HCT116 (cell line): ENCODE results near the gene ABHD10. TPM values are rescaled to one million over a fixed set of nuclear protein-coding genes. Genes with fewer than 3 reads are reported as not detected.
A peak's percentile ranks its signal among the peaks of the same experiment; 100 is the strongest.

Source experiments
- ATAC-seq: fragments of 200-7000 bp; cut with Tn5 transposase; 2 replicates; pipeline ENCODE4 v1.9.1; 2020; ENCODE audit warnings: mild to moderate bottlenecking, moderate library complexity
- BruUV-seq: library from RNA; stranded (reverse); fragments of 400-500 nt; replicated peaks from 2 replicates; lab custom pipeline; 2021; lab: Mats Ljungman, UMichigan
- CTCF ChIA-PET: fragments of 300-600 bp; sonication (Branson Sonifier 250); formaldehyde crosslinking; loops from one replicate; lab custom pipeline; 2021; ENCODE audit warnings: antibody characterized with exemption; lab: Charles Lee
- POLR2A ChIA-PET: fragments of 300-600, 350-600 bp; sonication (Branson Sonifier 250); formaldehyde crosslinking; loops from one replicate; lab custom pipeline; 2021; ENCODE audit warnings: antibody characterized with exemption; lab: Charles Lee
- RAD21 ChIA-PET, 2 experiments: fragments of 300-600 bp; sonication (Branson Sonifier 250); formaldehyde crosslinking; loops; one replicate each; lab custom pipeline; 2023; ENCODE audit warnings: low total read pairs in 2 of 2; ENCODE audit not compliant: uncharacterized antibody in 2 of 2, unreplicated experiment in 2 of 2, low non-redundant PET in 1 of 2; lab: Charles Lee
- DNase-seq: peaks from one replicate; pipeline ENCODE4 v3.0.0-alpha.2; 2010; ENCODE audit warnings: low read depth, low spot score
- H2AFZ ChIP-seq: fragments of 200-600 bp; shearing (Covaris generic), sonication (generic); 2 replicates; pipeline ENCODE4 v1.6.1; 2017; ENCODE audit warnings: low read depth, mixed run types, mixed read lengths, antibody characterized with exemption, low read length; ENCODE audit not compliant: poor library complexity, severe bottlenecking
- H3K27ac ChIP-seq: 2 replicates; pipeline ENCODE4 v1.5.1; 2012; ENCODE audit warnings: low read depth, low read length
- H3K27me3 ChIP-seq: fragments of 200-600 bp; sonication (generic); 2 replicates; pipeline ENCODE4 v1.6.1; 2016; ENCODE audit warnings: mixed run types, low read length, mixed read lengths; ENCODE audit not compliant: insufficient read depth
- H3K36me3 ChIP-seq, 2 experiments: fragments of 200-500 bp in 1 of 2; fragments of 200-600 bp in 1 of 2; sonication (Bioruptor generic) in 1 of 2; sonication (generic) in 1 of 2; 2 replicates each; pipeline versions ENCODE4 v1.5.1 to v1.6.1; 2014 to 2016; ENCODE audit warnings: low read length in 2 of 2, inconsistent platforms in 1 of 2, mixed read lengths in 1 of 2, mixed run types in 1 of 2; ENCODE audit not compliant: insufficient read depth in 2 of 2, control insufficient read depth in 1 of 2
- H3K4me1 ChIP-seq, 2 experiments: fragments of 200-600 bp in 1 of 2; sonication (generic) in 1 of 2; 2 replicates each; pipeline versions ENCODE4 v1.5.1 to v1.6.1; 2012 to 2017; ENCODE audit warnings: low read length in 2 of 2, inconsistent platforms in 1 of 2, mild to moderate bottlenecking in 1 of 2, mixed read lengths in 1 of 2, mixed run types in 1 of 2, moderate library complexity in 1 of 2; ENCODE audit not compliant: insufficient read depth in 2 of 2, control insufficient read depth in 1 of 2
- H3K4me2 ChIP-seq: fragments of 200-600 bp; sonication (generic); 2 replicates; pipeline ENCODE4 v1.6.1; 2017; ENCODE audit warnings: mixed run types, low read length, mixed read lengths
- H3K4me3 ChIP-seq, 2 experiments: fragments of 200-600 bp in 1 of 2; sonication (generic) in 1 of 2; replicated peaks in 1 of 2; 2 replicates each; pipeline ENCODE4 v1.5.1; 2011 to 2016; ENCODE audit warnings: low read length in 2 of 2, control low read depth in 1 of 2, low read depth in 1 of 2, mild to moderate bottlenecking in 1 of 2, mixed read lengths in 1 of 2, mixed run types in 1 of 2
- H3K79me2 ChIP-seq: fragments of 200-600 bp; sonication (generic); 2 replicates; pipeline ENCODE4 v1.6.1; 2017; ENCODE audit warnings: mild to moderate bottlenecking, mixed run types, low read length, moderate library complexity, mixed read lengths; ENCODE audit not compliant: insufficient read depth
- H3K9ac ChIP-seq: fragments of 200-600 bp; sonication (generic); 2 replicates; pipeline ENCODE4 v1.6.1; 2016; ENCODE audit warnings: low read length, mixed read lengths
- H3K9me2 ChIP-seq: fragments of 200-600 bp; sonication (generic), shearing (Covaris generic); 2 replicates; pipeline ENCODE4 v1.6.1; 2017; ENCODE audit warnings: mixed run types, mild to moderate bottlenecking, moderate library complexity; ENCODE audit not compliant: insufficient read depth
- H3K9me3 ChIP-seq, 2 experiments: fragments of 200-500 bp in 1 of 2; fragments of 200-600 bp in 1 of 2; sonication (Bioruptor generic) in 1 of 2; sonication (generic) in 1 of 2; 2 replicates each; pipeline ENCODE4 v1.6.1; 2014 to 2017; ENCODE audit warnings: low read length in 2 of 2, mixed read lengths in 2 of 2, inconsistent platforms in 1 of 2, low read depth in 1 of 2, mild to moderate bottlenecking in 1 of 2, mixed run types in 1 of 2, moderate library complexity in 1 of 2; ENCODE audit not compliant: control insufficient read depth in 1 of 2, insufficient read depth in 1 of 2
- H4K20me1 ChIP-seq: fragments of 200-600 bp; sonication (generic), shearing (Covaris generic); 2 replicates; pipeline ENCODE4 v1.6.1; 2017; ENCODE audit warnings: mixed run types, mild to moderate bottlenecking, moderate library complexity; ENCODE audit not compliant: insufficient read depth
- CEBPB ChIP-seq: IDR thresholded peaks from 2 replicates; pipeline ENCODE4 v1.6.1; 2012; ENCODE audit warnings: low read depth
- EGR1 ChIP-seq: IDR thresholded peaks from 2 replicates; pipeline ENCODE4 v1.6.1; 2012; ENCODE audit warnings: low read depth
- ELF1 ChIP-seq: IDR thresholded peaks from 2 replicates; pipeline ENCODE4 v1.6.1; 2012; ENCODE audit warnings: low read depth, borderline replicate concordance
- EZH2 ChIP-seq: fragments of 200-600 bp; sonication (generic); IDR thresholded peaks from 2 replicates; pipeline ENCODE4 v1.6.1; 2017; ENCODE audit warnings: antibody characterized with exemption, mixed run types
- EZH2phosphoT487 ChIP-seq: fragments of 200-600 bp; IDR thresholded peaks from 2 replicates; pipeline ENCODE4 v1.6.1; 2018; ENCODE audit warnings: antibody characterized with exemption, borderline replicate concordance
- JUND ChIP-seq: IDR thresholded peaks from 2 replicates; pipeline ENCODE4 v1.6.1; 2012
- POLR2A ChIP-seq: IDR thresholded peaks from 2 replicates; pipeline ENCODE4 v1.7.0; 2011; ENCODE audit warnings: borderline replicate concordance; ENCODE audit not compliant: insufficient read depth, insufficient read length; ENCODE audit errors: extremely low read depth
- POLR2AphosphoS5 ChIP-seq: IDR thresholded peaks from 2 replicates; pipeline ENCODE4 v1.6.1; 2011; ENCODE audit warnings: mild to moderate bottlenecking, low read depth, low read length, moderate library complexity
- RAD21 ChIP-seq: IDR thresholded peaks from 2 replicates; pipeline ENCODE4 v1.6.1; 2012; ENCODE audit warnings: low read depth, mild to moderate bottlenecking
- SIN3A ChIP-seq: IDR thresholded peaks from 2 replicates; pipeline ENCODE4 v1.6.1; 2012; ENCODE audit warnings: low read depth
- SP1 ChIP-seq: IDR thresholded peaks from 2 replicates; pipeline ENCODE4 v1.6.1; 2012; ENCODE audit warnings: low read depth
- SRF ChIP-seq: IDR thresholded peaks from 2 replicates; pipeline ENCODE4 v1.6.1; 2012; ENCODE audit warnings: low read depth
- ZFX ChIP-seq: fragments of 450-650 bp; IDR thresholded peaks from 2 replicates; pipeline ENCODE4 v1.6.1; 2017
- ZNF274 ChIP-seq: fragments of 200-500 bp; sonication (Bioruptor generic); IDR thresholded peaks from 2 replicates; pipeline ENCODE4 v1.6.1; 2014; ENCODE audit warnings: mild to moderate bottlenecking, low read depth, low read length, inconsistent platforms
- intact Hi-C: fragments of 100-400 bp; cut with micrococcal nuclease; formaldehyde crosslinking; loops from 2 replicates; pipeline ENCODE4 v1.10.0; 2022
- total RNA-seq: library from RNA; stranded (reverse); gene quantifications from one replicate; pipeline ENCODE4 v1.2.1, GENCODE V29; 2021; ENCODE audit not compliant: unreplicated experiment
- TF ChIP-seq, protein P1 (sequence below): IDR thresholded peaks from 2 replicates; pipeline ENCODE4 v1.6.1; 2011; ENCODE audit warnings: mild to moderate bottlenecking, low read length, moderate library complexity; ENCODE audit not compliant: insufficient replicate concordance; ENCODE audit errors: extremely low read depth
- TF ChIP-seq, protein P2 (sequence below): IDR thresholded peaks from 2 replicates; pipeline ENCODE4 v1.6.1; 2012; ENCODE audit warnings: low read depth
- TF ChIP-seq, protein P3 (sequence below), 3 experiments: fragments of 200-600 bp in 1 of 3; sonication (generic) in 1 of 3; IDR thresholded peaks in 2 of 3; conservative IDR thresholded peaks in 1 of 3; 2 replicates each; pipeline ENCODE4 v1.5.1; 2012 to 2017; ENCODE audit warnings: low read depth in 2 of 3, low read length in 2 of 3, antibody characterized with exemption in 1 of 3, borderline replicate concordance in 1 of 3, control low read depth in 1 of 3, mild to moderate bottlenecking in 1 of 3, mixed read lengths in 1 of 3, mixed run types in 1 of 3, moderate library complexity in 1 of 3; ENCODE audit not compliant: insufficient read depth in 1 of 3

The ABHD10 gene
- total RNA-seq, 1 experiment from 2014 or later = 295 TPM

DNA sequence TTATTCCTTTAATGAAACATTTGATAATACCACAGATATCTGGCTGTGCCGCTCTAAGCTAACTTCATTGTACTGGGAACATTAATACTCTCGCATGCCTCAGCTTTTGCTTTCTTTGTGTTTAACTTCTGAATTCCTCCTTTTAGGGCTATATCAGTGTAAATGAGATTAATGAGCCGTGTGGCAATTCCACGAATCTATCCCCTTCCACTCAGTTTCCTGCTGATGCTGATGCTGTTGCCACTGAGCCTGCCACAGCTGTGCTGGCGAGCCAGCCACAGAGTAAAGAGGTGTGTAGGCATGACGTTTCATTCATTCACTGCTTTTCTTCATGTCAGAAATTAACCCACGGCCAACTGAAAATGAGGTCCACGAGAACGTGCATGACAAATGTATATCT is 30.0 kb upstream of the ABHD10 start:
- Histone ChIP-seq H3K9ac (no peak overlapping the region), H3K79me2 (no peaks in the 10 kb centered on the region), H3K9me3 (no peaks in the 10 kb centered on the region), H3K36me3 (peaks cover 16 to 44% of the 10 kb centered on the region in 2 experiments; a peak in 3 of 4 replicates), H3K4me2 (no peak overlapping the region), H3K4me3 (no peak overlapping the region), H3K4me1 (peaks cover 29 to 38% of the 10 kb centered on the region in 2 experiments), H3K27ac (peak overlapping the region; percentile 75), H4K20me1 (no peaks in the 10 kb centered on the region), H2AFZ (no peak overlapping the region), H3K9me2 (no peaks in the 10 kb centered on the region), H3K27me3 (no peaks in the 10 kb centered on the region)
- ATAC-seq = no peak
- no peak for DNase-seq
- BruUV-seq = no TSS peak
- ChIA-PET POLR2A (interaction anchor here (1.4 kb wide), 1 partner anchor 11 kb away, joined by 3 read pairs; no protein-coding TSS in a partner anchor), CTCF (no interaction called here), RAD21 (no interaction called here)
- TF ChIP-seq RAD21 (no peak), CEBPB (no peak), EGR1 (no peak), SRF (no peak), POLR2AphosphoS5 (no peak), POLR2A (no peak), SP1 (no peak), ZFX (no peak), EZH2phosphoT487 (no peak), SIN3A (no peak), JUND (no peak), ZNF274 (no peak), EZH2 (no peak), ELF1 (no peak)
- TF ChIP-seq, protein P1, sequence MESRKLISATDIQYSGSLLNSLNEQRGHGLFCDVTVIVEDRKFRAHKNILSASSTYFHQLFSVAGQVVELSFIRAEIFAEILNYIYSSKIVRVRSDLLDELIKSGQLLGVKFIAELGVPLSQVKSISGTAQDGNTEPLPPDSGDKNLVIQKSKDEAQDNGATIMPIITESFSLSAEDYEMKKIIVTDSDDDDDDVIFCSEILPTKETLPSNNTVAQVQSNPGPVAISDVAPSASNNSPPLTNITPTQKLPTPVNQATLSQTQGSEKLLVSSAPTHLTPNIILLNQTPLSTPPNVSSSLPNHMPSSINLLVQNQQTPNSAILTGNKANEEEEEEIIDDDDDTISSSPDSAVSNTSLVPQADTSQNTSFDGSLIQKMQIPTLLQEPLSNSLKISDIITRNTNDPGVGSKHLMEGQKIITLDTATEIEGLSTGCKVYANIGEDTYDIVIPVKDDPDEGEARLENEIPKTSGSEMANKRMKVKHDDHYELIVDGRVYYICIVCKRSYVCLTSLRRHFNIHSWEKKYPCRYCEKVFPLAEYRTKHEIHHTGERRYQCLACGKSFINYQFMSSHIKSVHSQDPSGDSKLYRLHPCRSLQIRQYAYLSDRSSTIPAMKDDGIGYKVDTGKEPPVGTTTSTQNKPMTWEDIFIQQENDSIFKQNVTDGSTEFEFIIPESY = no peak
- TF ChIP-seq, protein P2, sequence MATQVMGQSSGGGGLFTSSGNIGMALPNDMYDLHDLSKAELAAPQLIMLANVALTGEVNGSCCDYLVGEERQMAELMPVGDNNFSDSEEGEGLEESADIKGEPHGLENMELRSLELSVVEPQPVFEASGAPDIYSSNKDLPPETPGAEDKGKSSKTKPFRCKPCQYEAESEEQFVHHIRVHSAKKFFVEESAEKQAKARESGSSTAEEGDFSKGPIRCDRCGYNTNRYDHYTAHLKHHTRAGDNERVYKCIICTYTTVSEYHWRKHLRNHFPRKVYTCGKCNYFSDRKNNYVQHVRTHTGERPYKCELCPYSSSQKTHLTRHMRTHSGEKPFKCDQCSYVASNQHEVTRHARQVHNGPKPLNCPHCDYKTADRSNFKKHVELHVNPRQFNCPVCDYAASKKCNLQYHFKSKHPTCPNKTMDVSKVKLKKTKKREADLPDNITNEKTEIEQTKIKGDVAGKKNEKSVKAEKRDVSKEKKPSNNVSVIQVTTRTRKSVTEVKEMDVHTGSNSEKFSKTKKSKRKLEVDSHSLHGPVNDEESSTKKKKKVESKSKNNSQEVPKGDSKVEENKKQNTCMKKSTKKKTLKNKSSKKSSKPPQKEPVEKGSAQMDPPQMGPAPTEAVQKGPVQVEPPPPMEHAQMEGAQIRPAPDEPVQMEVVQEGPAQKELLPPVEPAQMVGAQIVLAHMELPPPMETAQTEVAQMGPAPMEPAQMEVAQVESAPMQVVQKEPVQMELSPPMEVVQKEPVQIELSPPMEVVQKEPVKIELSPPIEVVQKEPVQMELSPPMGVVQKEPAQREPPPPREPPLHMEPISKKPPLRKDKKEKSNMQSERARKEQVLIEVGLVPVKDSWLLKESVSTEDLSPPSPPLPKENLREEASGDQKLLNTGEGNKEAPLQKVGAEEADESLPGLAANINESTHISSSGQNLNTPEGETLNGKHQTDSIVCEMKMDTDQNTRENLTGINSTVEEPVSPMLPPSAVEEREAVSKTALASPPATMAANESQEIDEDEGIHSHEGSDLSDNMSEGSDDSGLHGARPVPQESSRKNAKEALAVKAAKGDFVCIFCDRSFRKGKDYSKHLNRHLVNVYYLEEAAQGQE = no peak
- TF ChIP-seq, protein P3, sequence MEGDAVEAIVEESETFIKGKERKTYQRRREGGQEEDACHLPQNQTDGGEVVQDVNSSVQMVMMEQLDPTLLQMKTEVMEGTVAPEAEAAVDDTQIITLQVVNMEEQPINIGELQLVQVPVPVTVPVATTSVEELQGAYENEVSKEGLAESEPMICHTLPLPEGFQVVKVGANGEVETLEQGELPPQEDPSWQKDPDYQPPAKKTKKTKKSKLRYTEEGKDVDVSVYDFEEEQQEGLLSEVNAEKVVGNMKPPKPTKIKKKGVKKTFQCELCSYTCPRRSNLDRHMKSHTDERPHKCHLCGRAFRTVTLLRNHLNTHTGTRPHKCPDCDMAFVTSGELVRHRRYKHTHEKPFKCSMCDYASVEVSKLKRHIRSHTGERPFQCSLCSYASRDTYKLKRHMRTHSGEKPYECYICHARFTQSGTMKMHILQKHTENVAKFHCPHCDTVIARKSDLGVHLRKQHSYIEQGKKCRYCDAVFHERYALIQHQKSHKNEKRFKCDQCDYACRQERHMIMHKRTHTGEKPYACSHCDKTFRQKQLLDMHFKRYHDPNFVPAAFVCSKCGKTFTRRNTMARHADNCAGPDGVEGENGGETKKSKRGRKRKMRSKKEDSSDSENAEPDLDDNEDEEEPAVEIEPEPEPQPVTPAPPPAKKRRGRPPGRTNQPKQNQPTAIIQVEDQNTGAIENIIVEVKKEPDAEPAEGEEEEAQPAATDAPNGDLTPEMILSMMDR (IDR thresholded peaks at IDR 0.05 in 2 of 3, conservative IDR thresholded peaks at IDR 0.05 in 1 of 3; ENCODE audit: borderline replicate concordance in 1 of 3, insufficient read depth in 1 of 3, low read depth in 2 of 3, low read length in 2 of 3) = no peak
- intact Hi-C loops = no loop called here
